Heart left ventricle (tissue), 16 donors: ENCODE measurements around the gene NRCAM. TPM values are rescaled to one million over a fixed set of nuclear protein-coding genes. Genes with fewer than 3 reads are reported as not detected.

ENCODE experiments used
- ATAC-seq, 4 donors: fragments of 200-7000 bp; cut with Tn5 transposase; one replicate each; pipeline ENCODE4 v1.9.1; 2020 to 2022; ENCODE audit warnings: moderate library complexity in 4 of 4, mild to moderate bottlenecking in 3 of 4, moderate number of reproducible peaks in 1 of 4
- DNase-seq, 5 donors: peaks; one replicate each; pipeline ENCODE4 v3.0.0-alpha.2; 2020
- H3K27ac ChIP-seq, 12 donors: fragments of 200-600 bp; sonication (generic) in 4 of 12; one replicate each; pipeline versions ENCODE4 v1.5.0 to v1.8.0; 2016 to 2022; ENCODE audit warnings: mild to moderate bottlenecking in 2 of 12
- H3K27me3 ChIP-seq, 9 donors: fragments of 200-600 bp; sonication (generic) in 2 of 9; one replicate each; pipeline versions ENCODE4 v1.5.1 to v1.8.0; 2016 to 2022; ENCODE audit warnings: mild to moderate bottlenecking in 3 of 9
- H3K36me3 ChIP-seq, 9 donors: fragments of 200-600 bp; sonication (generic) in 2 of 9; one replicate each; pipeline versions ENCODE4 v1.5.0 to v1.8.0; 2018 to 2022; ENCODE audit warnings: mild to moderate bottlenecking in 2 of 9
- H3K4me1 ChIP-seq, 12 donors: fragments of 200-600 bp; sonication (generic) in 4 of 12; one replicate each; pipeline versions ENCODE4 v1.5.0 to v1.8.0; 2016 to 2022; ENCODE audit warnings: mild to moderate bottlenecking in 3 of 12
- H3K4me3 ChIP-seq, 12 donors: fragments of 200-600 bp; sonication (generic) in 4 of 12; one replicate each; pipeline versions ENCODE4 v1.5.0 to v1.8.0; 2017 to 2022; ENCODE audit warnings: mild to moderate bottlenecking in 9 of 12, moderate library complexity in 4 of 12
- H3K9me3 ChIP-seq, 12 donors: fragments of 200-600 bp; sonication (generic) in 4 of 12; one replicate each; pipeline versions ENCODE4 v1.5.0 to v1.8.0; 2016 to 2022; ENCODE audit warnings: mild to moderate bottlenecking in 1 of 12
- CTCF ChIP-seq, 12 donors: fragments of 200-600 bp; sonication (generic) in 4 of 12; IDR thresholded peaks; one replicate each; pipeline versions ENCODE4 v1.5.0 to v1.8.0; 2018 to 2022; ENCODE audit warnings: antibody characterized with exemption in 12 of 12, mild to moderate bottlenecking in 5 of 12
- POLR2A ChIP-seq, 2 donors: fragments of 450-650 bp; IDR thresholded peaks; one replicate each; pipeline ENCODE4 v1.6.1; 2017; ENCODE audit warnings: antibody characterized with exemption in 2 of 2, mild to moderate bottlenecking in 2 of 2, moderate library complexity in 2 of 2
- WGBS, 4 donors: extraction: QIAGEN DNeasy Blood & Tissue Kit in 2 of 4; methylation state at CpG; one replicate each; pipeline versions ENCODE4 v1.1.5 to v1.1.7; 2013 to 2018; 5-methylcytosine and 5-hydroxymethylcytosine counted together
- intact Hi-C, 10 donors: fragments of 100-400 bp; cut with DNase I; formaldehyde crosslinking; loops; one replicate each; pipeline versions ENCODE4 v1.11.1 to v1.14.2; 2022
- polyA plus RNA-seq, 2 donors: library from polyadenylated mRNA; stranded (reverse); fragments of 200-250 nt; gene quantifications; one replicate each; pipeline ENCODE4 v1.2.3, GENCODE V29; 2013
- total RNA-seq, 9 donors: library from RNA; depleted of rRNA in 2 of 9; stranded (reverse); fragments of >200 nt in 2 of 9; fragmentation: NEBNext Ultra II Directional in 3 of 9; extraction: Animal tissue kit (Norgen Biotek cat#: 25700) in 3 of 9; gene quantifications; one replicate each; pipeline versions ENCODE4 v1.1.0 to v1.2.4, GENCODE V29; 2016 to 2023
- donor health status: ischemic (EF 13 %, LVEDD 7.1; RV severe dilation, severe dysfunction).
- donor health status: healthy with polysubstance abuse.
- donor health status: DM: no; HTN: yes; CAD: no.
- donor health status: DM: no; HTN: no; CAD: no.
- donor health status: ischemic (EF 25% LVEDD 6.9; RV normal size, moderate dysfunction).
- donor health status: ischemic (EF 25% LVEDD 5.7; RV mildly dilated, moderate dysfunction).
- donor health status: healthy.
- donor health status: DM: yes; HTN: yes; CAD: no.
- donor health status: ischemic (EF 35%, LVEDD 5.7; RV mildly dilated, moderate dysfunction).
- donor health status: nonischemic (EF 11% LVEDD 7.7; RV severe dilation, severe dysfunction).
- donor health status: DM: yes; HTN: yes; CAD: no.
- donor health status: PGD.
- donor health status: ischemic (EF 29% LVEDD 5.4; RV normal size, mild dysfunction).
- donor health status: nonischemic (EF 23%, LVEDD 6.1; RV moderate dilation, normal function).

Gene NRCAM
- total and polyA plus RNA-seq, 11 donors: 0.07 to 2.5 (median 0.36) TPM

- H3K27ac ChIP-seq: no peak overlapping the region
- no peaks in the 10 kb centered on the region for H3K4me1 ChIP-seq
- no peak overlapping the region for H3K4me3 ChIP-seq
- DNase-seq (no peak), ATAC-seq (peak in 3 of 4 donors; percentile 20 to 45 (median 24))
- H3K36me3 ChIP-seq: no peaks in the 10 kb centered on the region
- 39 to 51% (median 46%) methylated on average over 8 of the region's 8 CpGs for WGBS, 4 donors
- intact Hi-C loops: loop anchor here in 9 of 10 donors (2.0 to 10.0 kb wide), 8 partner anchors 273 to 321 kb away; partner anchors contain the start of gene NRCAM (in 4 of the 9)
- TF ChIP-seq CTCF (IDR thresholded peaks at IDR 0.05): peak; percentile 68 to 89 (median 82)
- TF ChIP-seq POLR2A (IDR thresholded peaks at IDR 0.05): no peak
- H3K9me3 ChIP-seq: no peaks in the 10 kb centered on the region
- peaks cover 0 to 2% (median 0%) of the 10 kb centered on the region in 9 donors for H3K27me3 ChIP-seq
These were observed 274.9 kb downstream of the NRCAM start for GRCh38 chr7:108181073-108181985.

DNA sequence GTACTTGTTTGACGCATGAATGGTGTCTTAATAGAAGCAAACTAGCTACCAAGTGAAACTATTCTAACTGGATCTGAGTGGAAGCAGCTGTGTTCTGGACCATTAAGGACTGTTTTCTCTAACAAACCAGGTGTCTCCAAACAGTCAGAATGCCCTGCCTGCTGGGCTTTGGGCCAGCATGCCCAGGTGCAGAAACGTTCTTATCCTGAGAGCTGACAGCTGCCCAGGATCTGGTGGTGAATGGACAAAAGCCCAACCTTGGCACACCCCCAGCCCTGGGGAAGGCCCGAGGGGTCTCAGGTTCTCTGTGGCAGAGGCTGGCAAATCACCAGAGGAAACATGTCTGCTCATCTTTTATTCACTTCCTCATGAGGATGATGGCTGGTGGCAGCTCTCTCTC, 277.8 kb downstream of the NRCAM start:
- H3K4me1 ChIP-seq: no peaks in the 10 kb centered on the region
- H3K27ac ChIP-seq: no peak overlapping the region
- no peaks in the 10 kb centered on the region for H3K36me3 ChIP-seq
- WGBS, 4 donors: 41 to 58% (median 41%) methylated on average over 2 to 3 of the region's 3 CpGs
- intact Hi-C loops: no loop called here
- H3K9me3 ChIP-seq: no peaks in the 10 kb centered on the region
- no peak for TF ChIP-seq POLR2A (IDR thresholded peaks at IDR 0.05)
- no peak for TF ChIP-seq CTCF (IDR thresholded peaks at IDR 0.05)
- ATAC-seq (no peak), DNase-seq (no peak)
- no peak overlapping the region for H3K4me3 ChIP-seq
- peaks cover 0 to 12% (median 0%) of the 10 kb centered on the region in 9 donors for H3K27me3 ChIP-seq

DNA sequence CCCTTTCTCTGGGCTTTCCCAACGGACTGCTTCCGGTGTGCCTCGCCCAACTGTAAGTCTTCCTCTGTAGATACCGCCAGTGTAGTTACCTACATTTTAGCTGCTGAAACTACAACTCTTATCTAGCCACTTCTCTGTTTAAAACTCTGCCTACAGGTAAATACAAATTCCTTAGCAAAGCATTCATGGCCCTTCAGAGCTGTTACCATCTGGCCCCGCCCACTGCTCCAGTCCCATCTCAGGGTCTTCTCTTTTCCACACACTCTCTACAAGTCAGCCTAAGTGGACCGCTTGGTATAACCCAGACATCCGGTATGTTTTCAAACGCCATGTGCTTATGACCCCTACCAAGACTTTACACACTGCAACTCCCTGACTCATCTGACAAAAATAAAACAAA, 285.1 kb downstream of the NRCAM start:
- WGBS, 4 donors: 91 to 94% (median 93%) methylated on average over 8 of the region's 8 CpGs
- Histone ChIP-seq H3K27ac (no peak overlapping the region), H3K4me1 (no peaks in the 10 kb centered on the region), H3K9me3 (no peaks in the 10 kb centered on the region), H3K36me3 (no peaks in the 10 kb centered on the region), H3K4me3 (no peak overlapping the region), H3K27me3 (peaks cover 0 to 12% (median 0%) of the 10 kb centered on the region in 9 donors)
- DNase-seq: no peak
- TF ChIP-seq CTCF (IDR thresholded peaks at IDR 0.05) (no peak), POLR2A (IDR thresholded peaks at IDR 0.05) (no peak)
- no peak for ATAC-seq
- intact Hi-C loops: no loop called here

- no peak for ATAC-seq
- Histone ChIP-seq H3K9me3 (no peaks in the 10 kb centered on the region), H3K4me3 (no peak overlapping the region), H3K27ac (no peak overlapping the region), H3K27me3 (peaks cover 0 to 12% (median 0%) of the 10 kb centered on the region in 9 donors), H3K4me1 (no peaks in the 10 kb centered on the region), H3K36me3 (no peaks in the 10 kb centered on the region)
- no peak for DNase-seq
- 63 to 72% (median 67%) methylated on average over 5 of the region's 5 CpGs for WGBS, 4 donors
- TF ChIP-seq CTCF (IDR thresholded peaks at IDR 0.05) (no peak), POLR2A (IDR thresholded peaks at IDR 0.05) (no peak)
- intact Hi-C loops: no loop called here
These were observed 286.0 kb downstream of the NRCAM start for GRCh38 chr7:108170251-108170650.
